K562 (cell line): ENCODE measurements around the gene TP73. TPM values are rescaled to one million over a fixed set of nuclear protein-coding genes. Genes with fewer than 3 reads are reported as not detected.

ENCODE experiments used
- ATAC-seq: fragments of 200-7000 bp; cut with Tn5 transposase; 3 replicates; pipeline ENCODE4 v1.9.1; 2020; ENCODE audit warnings: moderate library complexity
- BruUV-seq: library from RNA; stranded (reverse); fragments of 400-500 nt; replicated peaks from 2 replicates; lab custom pipeline; 2021; lab: Mats Ljungman, UMichigan
- CTCF ChIA-PET: fragments of 300-600 bp; formaldehyde crosslinking; extraction: SDS; loops from one replicate; lab custom pipeline; 2021; ENCODE audit warnings: low intra/inter-chr PET ratio; lab: Yijun Ruan, JAX
- POLR2A ChIA-PET: fragments of 300-600, 350-650 bp; sonication (Branson Sonifier 250); formaldehyde crosslinking; extraction: SDS; loops from one replicate; lab custom pipeline; 2021; ENCODE audit warnings: antibody characterized with exemption, inconsistent platforms; lab: Yijun Ruan, JAX
- DNase-seq, 4 experiments: peaks; one replicate each; pipeline versions ENCODE4 v3.0.0 to v3.0.0-alpha.2; 2011 to 2018; ENCODE audit warnings: low spot score in 3 of 4, mixed read lengths in 3 of 4; ENCODE audit errors: extremely low read depth in 1 of 4
- FAIRE-seq: peaks from 2 replicates; lab custom pipeline; 2011; peaks lifted over from hg19 to GRCh38; lab: Jason Lieb, UNC
- H2AFZ ChIP-seq: 2 replicates; pipeline ENCODE4 v1.6.0; 2011; ENCODE audit warnings: low read depth, low read length, control low read depth, inconsistent platforms
- H3K27ac ChIP-seq: fragments of 200-600 bp; 3 replicates; pipeline ENCODE4 v1.8.0; 2011; ENCODE audit warnings: low read depth, mild to moderate bottlenecking, control low read depth, inconsistent platforms, low read length, moderate library complexity, mixed read lengths; ENCODE audit errors: extremely low read depth
- H3K27me3 ChIP-seq, 2 experiments: fragments of 300-600 bp in 1 of 2; 2 replicates in 1 of 2; 3 replicates in 1 of 2; pipeline versions ENCODE4 v1.6.0 to v1.8.0; 2011; ENCODE audit warnings: inconsistent platforms in 2 of 2, low read length in 2 of 2, mild to moderate bottlenecking in 1 of 2, mixed read lengths in 1 of 2, moderate library complexity in 1 of 2; ENCODE audit not compliant: control insufficient read depth in 2 of 2, insufficient read depth in 2 of 2
- H3K36me3 ChIP-seq: fragments of 300-600 bp; 3 replicates; pipeline ENCODE4 v1.8.0; 2011; ENCODE audit warnings: mild to moderate bottlenecking, low read length, inconsistent platforms; ENCODE audit not compliant: control insufficient read depth, insufficient read depth
- H3K4me1 ChIP-seq, 2 experiments: fragments of 200-600 bp in 1 of 2; replicated peaks in 1 of 2; 2 replicates in 1 of 2; 3 replicates in 1 of 2; pipeline versions ENCODE4 v1.5.1 to v1.8.0; 2011; ENCODE audit warnings: inconsistent platforms in 2 of 2, low read length in 2 of 2, mild to moderate bottlenecking in 1 of 2, mixed read lengths in 1 of 2, moderate library complexity in 1 of 2; ENCODE audit not compliant: control insufficient read depth in 2 of 2, insufficient read depth in 2 of 2
- H3K4me2 ChIP-seq: 2 replicates; pipeline ENCODE4 v1.6.1; 2011; ENCODE audit warnings: low read length, control low read depth, inconsistent platforms, mixed read lengths; ENCODE audit not compliant: insufficient read depth
- H3K4me3 ChIP-seq: fragments of 200-600 bp; sonication (generic), shearing (Covaris generic); 2 replicates; pipeline ENCODE4 v1.5.1; 2016; ENCODE audit warnings: control low read depth, inconsistent platforms
- H3K79me2 ChIP-seq: fragments of 200-600 bp; 3 replicates; pipeline ENCODE4 v1.8.0; 2011; ENCODE audit warnings: low read length, inconsistent platforms; ENCODE audit not compliant: control insufficient read depth, insufficient read depth
- H3K9ac ChIP-seq, 2 experiments: 2 replicates each; pipeline versions ENCODE4 v1.6.0 to v1.6.1; 2011; ENCODE audit warnings: low read depth in 2 of 2, low read length in 2 of 2, control low read depth in 1 of 2, inconsistent platforms in 1 of 2, mild to moderate bottlenecking in 1 of 2, mixed read lengths in 1 of 2; ENCODE audit not compliant: insufficient read depth in 1 of 2
- H3K9me1 ChIP-seq: one replicate; pipeline ENCODE4 v1.6.0; 2011; ENCODE audit warnings: inconsistent platforms, mild to moderate bottlenecking, low read length, moderate library complexity; ENCODE audit not compliant: control insufficient read depth, insufficient read depth
- H3K9me3 ChIP-seq: replicated peaks from 2 replicates; pipeline ENCODE4 v1.5.1; 2011; ENCODE audit warnings: low read depth, low read length, inconsistent platforms; ENCODE audit not compliant: control insufficient read depth, insufficient read depth
- H4K20me1 ChIP-seq: replicated peaks from 2 replicates; pipeline ENCODE4 v1.6.1; 2011; ENCODE audit warnings: low read length, inconsistent platforms, mixed read lengths; ENCODE audit not compliant: control insufficient read depth, insufficient read depth
- GABPB1 ChIP-seq: sonication (generic); formaldehyde crosslinking; IDR thresholded peaks from 2 replicates; pipeline ENCODE4 v1.8.0; 2022; ENCODE audit warnings: mild to moderate bottlenecking, missing genetic modification reagents
- HNRNPUL1 ChIP-seq: fragments of 200-400 bp; formaldehyde crosslinking; IDR thresholded peaks from 2 replicates; pipeline ENCODE4 v1.6.1; 2017; ENCODE audit warnings: low read length
- LARP7 ChIP-seq: fragments of 450-650 bp; IDR thresholded peaks from 2 replicates; pipeline ENCODE4 v1.6.1; 2016
- MCM2 ChIP-seq: fragments of 450-650 bp; IDR thresholded peaks from 2 replicates; pipeline ENCODE4 v1.6.1; 2017; ENCODE audit warnings: low read depth, mild to moderate bottlenecking
- MED1 ChIP-seq: sonication (generic); formaldehyde crosslinking; IDR thresholded peaks from 2 replicates; pipeline ENCODE4 v1.8.1; 2023; ENCODE audit warnings: missing genetic modification reagents, borderline replicate concordance
- PHB2 ChIP-seq: fragments of 450-650 bp; IDR thresholded peaks from 2 replicates; pipeline ENCODE4 v1.6.1; 2017; ENCODE audit warnings: low read depth
- POLR2H ChIP-seq: IDR thresholded peaks from 2 replicates; pipeline ENCODE4 v1.6.1; 2016; ENCODE audit warnings: missing genetic modification characterization, low read depth, mild to moderate bottlenecking, control low read depth, missing compliant biosample characterization, moderate library complexity
- SAFB2 ChIP-seq: fragments of 200-400 bp; formaldehyde crosslinking; IDR thresholded peaks from 2 replicates; pipeline ENCODE4 v1.6.1; 2018; ENCODE audit warnings: borderline replicate concordance, low read length, low read depth, moderate library complexity; ENCODE audit not compliant: severe bottlenecking
- SIN3A ChIP-seq, 2 experiments: fragments of 150-350 bp in 1 of 2; IDR thresholded peaks; 2 replicates each; pipeline ENCODE4 v1.6.1; 2011 to 2016; ENCODE audit warnings: borderline replicate concordance in 2 of 2, low read depth in 2 of 2, low read length in 2 of 2, mild to moderate bottlenecking in 2 of 2, moderate library complexity in 2 of 2; ENCODE audit not compliant: control insufficient read depth in 1 of 2
- SUPT5H ChIP-seq: fragments of 450-650 bp; IDR thresholded peaks from 2 replicates; pipeline ENCODE4 v1.6.1; 2016
- TCF7L2 ChIP-seq: fragments of 150-350 bp; IDR thresholded peaks from 2 replicates; pipeline ENCODE4 v1.6.1; 2016; ENCODE audit warnings: low read depth, mild to moderate bottlenecking, low read length, moderate library complexity
- U2AF2 ChIP-seq: fragments of 200-400 bp; formaldehyde crosslinking; optimal IDR thresholded peaks from 2 replicates; pipeline ENCODE3; 2017; ENCODE audit warnings: low read depth, mild to moderate bottlenecking, low read length
- WHSC1 ChIP-seq: IDR thresholded peaks from one replicate; pipeline ENCODE4 v1.6.1; 2012; ENCODE audit warnings: low read length, control low read depth, inconsistent platforms
- ZFP91 ChIP-seq: sonication (generic); formaldehyde crosslinking; IDR thresholded peaks from 2 replicates; pipeline ENCODE4 v1.8.0; 2022; ENCODE audit warnings: mild to moderate bottlenecking, missing genetic modification reagents
- ZNF253 ChIP-seq: fragments of 250-450 bp; sonication (Bioruptor Pico); conservative IDR thresholded peaks from 2 replicates; pipeline ENCODE4 v1.6.1; 2021; ENCODE audit warnings: mild to moderate bottlenecking
- ZNF583 ChIP-seq: fragments of 250-450 bp; sonication (Bioruptor Pico); IDR thresholded peaks from 2 replicates; pipeline ENCODE4 v1.4.0; 2020
- ZZZ3 ChIP-seq: fragments of 450-650 bp; IDR thresholded peaks from 2 replicates; pipeline ENCODE4 v1.6.1; 2016; ENCODE audit warnings: antibody characterized with exemption, mild to moderate bottlenecking, moderate library complexity
- WGBS: fragments of 100-300 bp; shearing (Covaris generic); methylation state at CpG from one replicate; pipeline ENCODE4 v1.1.6; 2016; ENCODE audit warnings: low coverage, mixed read lengths; ENCODE audit not compliant: insufficient coverage; ENCODE audit errors: missing lambda C conversion rate; 5-methylcytosine and 5-hydroxymethylcytosine counted together
- in situ Hi-C: fragments of 300-500 bp; cut with MboI; formaldehyde crosslinking; loops from 4 replicates; pipeline ENCODE4 v1.15.0; 2018; ENCODE audit warnings: inconsistent platforms, mixed read lengths
- intact Hi-C: fragments of 100-400 bp; cut with micrococcal nuclease; formaldehyde crosslinking; loops from 2 replicates; pipeline ENCODE4 v1.14.2; 2022
- polyA plus RNA-seq, 8 experiments: library from polyadenylated mRNA; depleted of rRNA in 4 of 8; stranded (reverse) in 5 of 8; unstranded in 3 of 8; fragments of >200 nt; fragmentation: Nextera tagmentation in 2 of 8; fragmentation: Illumina TruSeq in 1 of 8; extraction: Ambion mirVana in 2 of 8; extraction: Trizol in 1 of 8; gene quantifications; 2 replicates each; pipeline versions ENCODE4 v1.2.1 to v1.2.3, GENCODE V29; 2011 to 2014; ENCODE audit warnings: inconsistent platforms in 1 of 8, missing spikeins in 1 of 8
- total RNA-seq, 7 experiments: library from RNA; depleted of rRNA in 6 of 7; stranded (reverse); fragments of >200 nt in 6 of 7; fragmentation: Illumina TruSeq in 2 of 7; extraction: Trizol in 2 of 7; gene quantifications; 2 replicates each; pipeline versions ENCODE4 v1.2.1 to v1.2.3, GENCODE V29; 2011 to 2021; ENCODE audit warnings: low replicate concordance in 1 of 7

TP73 gene
- total and polyA plus RNA-seq, 9 of the 15 experiments (the other 6 are each of a cell fraction or from before 2014, with no cell fraction given): 0.07 to 1.6 (median 0.40) TPM; not detected in 2

GRCh38 chr1:3661631-3662030, 9.3 kb downstream of the TP73 start:
- ChIA-PET POLR2A (interaction anchor here (0.6 to 1.6 kb wide), 3 partner anchors 9 to 154 kb away, joined by 3 to 5 read pairs (median 3); no protein-coding TSS in a partner anchor), CTCF (interaction anchor here (0.7 kb wide), 1 partner anchor 21 kb away, joined by 3 read pairs; no protein-coding TSS in a partner anchor)
- no peak for DNase-seq
- TF ChIP-seq SIN3A (IDR thresholded peaks at IDR 0.05; ENCODE audit: borderline replicate concordance in 2 of 2, control insufficient read depth in 1 of 2, low read depth in 2 of 2, low read length in 2 of 2) (no peak), POLR2H (tag) (no peak), LARP7 (no peak), GABPB1 (CRISPR knock-in tag) (no peak), ZFP91 (CRISPR knock-in tag) (no peak), ZNF253 (CRISPR knock-in tag) (no peak), U2AF2 (no peak), SUPT5H (no peak), WHSC1 (no peak), PHB2 (no peak), ZNF583 (CRISPR knock-in tag) (no peak), HNRNPUL1 (no peak), SAFB2 (no peak), ZZZ3 (no peak), MED1 (CRISPR knock-in tag) (no peak), MCM2 (no peak), TCF7L2 (no peak)
- Histone ChIP-seq H3K79me2 (no peaks in the 10 kb centered on the region), H2AFZ (no peak overlapping the region), H3K27me3 (peaks cover 24 to 54% of the 10 kb centered on the region in 2 experiments), H3K9ac (no peak overlapping the region), H3K4me1 (peaks cover 0 to 15% of the 10 kb centered on the region in 2 experiments; a peak in 2 of 5 replicates), H4K20me1 (peaks cover 4% of the 10 kb centered on the region; the same call in 1 of the 2 replicates), H3K4me2 (no peak overlapping the region), H3K36me3 (no peaks in the 10 kb centered on the region), H3K27ac (no peak overlapping the region), H3K9me3 (no peaks in the 10 kb centered on the region), H3K9me1 (no peaks in the 10 kb centered on the region), H3K4me3 (no peak overlapping the region)
- WGBS: 22% methylated on average over 4 of the region's 4 CpGs
- in situ Hi-C loops: no loop called here
- ATAC-seq: no peak
- intact Hi-C loops: no loop called here
- BruUV-seq: no TSS peak
- FAIRE-seq: no peak
